ENCODE data around the gene DLGAP1.

Gene DLGAP1

GRCh38 chr18:4017480-4017879 is 437.6 kb downstream of the DLGAP1 start:
- DNase-seq (ENCODE audit: extremely low spot score) = peak; percentile 12
- ChIA-PET CTCF (interaction anchor here (0.6 kb wide), 1 partner anchor 10 kb away, joined by 3 read pairs; no protein-coding TSS in a partner anchor), POLR2A (no interaction called here)
- TF ChIP-seq ELF4 (IDR thresholded peaks at IDR 0.05) (no peak), BHLHE40 (IDR thresholded peaks at IDR 0.05; ENCODE audit: borderline replicate concordance) (no peak), ZNF384 (IDR thresholded peaks at IDR 0.05) (no peak), FOXA1 (IDR thresholded peaks at IDR 0.05) (no peak), L3MBTL2 (conservative IDR thresholded peaks at IDR 0.05) (no peak), PKNOX1 (IDR thresholded peaks at IDR 0.05) (no peak), SUZ12 (IDR thresholded peaks at IDR 0.05) (no peak), FOXM1 (IDR thresholded peaks at IDR 0.05; ENCODE audit: borderline replicate concordance) (no peak), ARNT (IDR thresholded peaks at IDR 0.05) (no peak), LEF1 (IDR thresholded peaks at IDR 0.05; ENCODE audit: borderline replicate concordance) (no peak), HDGF (IDR thresholded peaks at IDR 0.05; ENCODE audit: borderline replicate concordance) (no peak), CTBP1 (IDR thresholded peaks at IDR 0.05; ENCODE audit: borderline replicate concordance) (no peak), FOXK2 (IDR thresholded peaks at IDR 0.05) (no peak), SP1 (IDR thresholded peaks at IDR 0.05) (no peak), NFRKB (IDR thresholded peaks at IDR 0.05) (no peak), TARDBP (IDR thresholded peaks at IDR 0.05) (no peak)

- DNase-seq (ENCODE audit: extremely low spot score) = no peak
- POLR2A ChIA-PET = no interaction called here
- CTCF ChIA-PET = no interaction called here
- TF ChIP-seq HDGF (IDR thresholded peaks at IDR 0.05; ENCODE audit: borderline replicate concordance) = no peak
- TF ChIP-seq NFRKB (IDR thresholded peaks at IDR 0.05) = no peak
- no peak for TF ChIP-seq CTBP1 (IDR thresholded peaks at IDR 0.05; ENCODE audit: borderline replicate concordance)
- TF ChIP-seq ARNT (IDR thresholded peaks at IDR 0.05) = no peak
- no peak for TF ChIP-seq SUZ12 (IDR thresholded peaks at IDR 0.05)
- TF ChIP-seq BHLHE40 (IDR thresholded peaks at IDR 0.05; ENCODE audit: borderline replicate concordance) = no peak
- no peak for TF ChIP-seq L3MBTL2 (conservative IDR thresholded peaks at IDR 0.05)
- TF ChIP-seq FOXA1 (IDR thresholded peaks at IDR 0.05) = no peak
- no peak for TF ChIP-seq FOXK2 (IDR thresholded peaks at IDR 0.05)
- TF ChIP-seq TARDBP (IDR thresholded peaks at IDR 0.05) = no peak
- TF ChIP-seq PKNOX1 (IDR thresholded peaks at IDR 0.05) = no peak
- no peak for TF ChIP-seq ELF4 (IDR thresholded peaks at IDR 0.05)
- TF ChIP-seq SP1 (IDR thresholded peaks at IDR 0.05) = no peak
- no peak for TF ChIP-seq LEF1 (IDR thresholded peaks at IDR 0.05; ENCODE audit: borderline replicate concordance)
These were observed 438.6 kb downstream of the DLGAP1 start for GRCh38 chr18:4016391-4017049.

GRCh38 chr18:4007846-4008245 is 447.3 kb downstream of the DLGAP1 start:
- ChIA-PET CTCF (no interaction called here), POLR2A (no interaction called here)
- no peak for TF ChIP-seq ZNF384 (IDR thresholded peaks at IDR 0.05)
- TF ChIP-seq HDGF (IDR thresholded peaks at IDR 0.05; ENCODE audit: borderline replicate concordance) = no peak
- no peak for TF ChIP-seq FOXA1 (IDR thresholded peaks at IDR 0.05)
- TF ChIP-seq FOXM1 (IDR thresholded peaks at IDR 0.05; ENCODE audit: borderline replicate concordance) = no peak
- TF ChIP-seq FOXK2 (IDR thresholded peaks at IDR 0.05) = no peak
- TF ChIP-seq BHLHE40 (IDR thresholded peaks at IDR 0.05; ENCODE audit: borderline replicate concordance) = no peak
- TF ChIP-seq NFRKB (IDR thresholded peaks at IDR 0.05) = no peak
- no peak for TF ChIP-seq SP1 (IDR thresholded peaks at IDR 0.05)
- TF ChIP-seq ELF4 (IDR thresholded peaks at IDR 0.05) = no peak
- TF ChIP-seq PKNOX1 (IDR thresholded peaks at IDR 0.05) = no peak
- TF ChIP-seq CTBP1 (IDR thresholded peaks at IDR 0.05; ENCODE audit: borderline replicate concordance) = no peak
- TF ChIP-seq L3MBTL2 (conservative IDR thresholded peaks at IDR 0.05) = no peak
- DNase-seq (ENCODE audit: extremely low spot score) = no peak

GRCh38 chr18:4004183-4004829 is 450.8 kb downstream of the DLGAP1 start:
- ChIA-PET CTCF (interaction anchor here (0.6 to 0.8 kb wide), 2 partner anchors 12 to 396 kb away, joined by 3 read pairs; no protein-coding TSS in a partner anchor), POLR2A (no interaction called here)
- no peak for DNase-seq (ENCODE audit: extremely low spot score)
- TF ChIP-seq SP1 (IDR thresholded peaks at IDR 0.05) = no peak
- TF ChIP-seq LEF1 (IDR thresholded peaks at IDR 0.05; ENCODE audit: borderline replicate concordance) = no peak
- no peak for TF ChIP-seq FOXM1 (IDR thresholded peaks at IDR 0.05; ENCODE audit: borderline replicate concordance)
- no peak for TF ChIP-seq CTBP1 (IDR thresholded peaks at IDR 0.05; ENCODE audit: borderline replicate concordance)
- TF ChIP-seq TARDBP (IDR thresholded peaks at IDR 0.05) = no peak
- no peak for TF ChIP-seq NFRKB (IDR thresholded peaks at IDR 0.05)
- TF ChIP-seq BHLHE40 (IDR thresholded peaks at IDR 0.05; ENCODE audit: borderline replicate concordance) = no peak
- TF ChIP-seq ELF4 (IDR thresholded peaks at IDR 0.05) = no peak
- no peak for TF ChIP-seq ARNT (IDR thresholded peaks at IDR 0.05)
- TF ChIP-seq SUZ12 (IDR thresholded peaks at IDR 0.05) = no peak
- TF ChIP-seq FOXA1 (IDR thresholded peaks at IDR 0.05) = no peak
- TF ChIP-seq HDGF (IDR thresholded peaks at IDR 0.05; ENCODE audit: borderline replicate concordance) = no peak
- no peak for TF ChIP-seq FOXK2 (IDR thresholded peaks at IDR 0.05)
- no peak for TF ChIP-seq ZNF384 (IDR thresholded peaks at IDR 0.05)
- TF ChIP-seq L3MBTL2 (conservative IDR thresholded peaks at IDR 0.05) = no peak
- no peak for TF ChIP-seq PKNOX1 (IDR thresholded peaks at IDR 0.05)
